Thymus (tissue), 11 donors: ENCODE results near the gene ARSG. TPM values are rescaled to one million over a fixed set of nuclear protein-coding genes. Genes with fewer than 3 reads are reported as not detected.
"Not testable (repeated sequence)": the region's sequence is repeated elsewhere in the genome, so short reads cannot be mapped to it uniquely, and the experiment has no call there.

Experiments
- DNase-seq, 9 donors: peaks; one replicate each; pipeline ENCODE4 v3.0.0-alpha.2; 2013; ENCODE audit warnings: low spot score in 9 of 9, low read depth in 6 of 9, missing footprints in 1 of 9
- H3K27ac ChIP-seq, 2 donors: one replicate each; pipeline ENCODE4 v1.5.1; 2013; ENCODE audit warnings: control low read depth in 1 of 2, low read depth in 1 of 2, low read length in 1 of 2, mild to moderate bottlenecking in 1 of 2, moderate library complexity in 1 of 2
- H3K27me3 ChIP-seq, 2 donors: one replicate each; pipeline ENCODE4 v1.5.1; 2013; ENCODE audit warnings: low read length in 1 of 2; ENCODE audit not compliant: control insufficient read depth in 2 of 2, insufficient read depth in 1 of 2
- H3K36me3 ChIP-seq, 2 donors: one replicate each; pipeline ENCODE4 v1.5.1; 2013; ENCODE audit warnings: low read length in 1 of 2, mild to moderate bottlenecking in 1 of 2, moderate library complexity in 1 of 2; ENCODE audit not compliant: control insufficient read depth in 2 of 2, insufficient read depth in 2 of 2
- H3K4me1 ChIP-seq, 2 donors: one replicate each; pipeline ENCODE4 v1.5.1; 2013; ENCODE audit warnings: low read length in 2 of 2; ENCODE audit not compliant: control insufficient read depth in 2 of 2, insufficient read depth in 2 of 2
- H3K4me3 ChIP-seq, 2 donors: one replicate each; pipeline ENCODE4 v1.5.1; 2013; ENCODE audit warnings: low read length in 2 of 2, control low read depth in 1 of 2, mild to moderate bottlenecking in 1 of 2
- H3K9me3 ChIP-seq, 2 donors: one replicate each; pipeline ENCODE4 v1.5.1; 2013; ENCODE audit warnings: low read length in 1 of 2, mild to moderate bottlenecking in 1 of 2; ENCODE audit not compliant: control insufficient read depth in 2 of 2, insufficient read depth in 1 of 2
- WGBS: extraction: QIAGEN DNeasy Blood & Tissue Kit; methylation state at CpG from one replicate; pipeline ENCODE4 v1.1.7; 2013; 5-methylcytosine and 5-hydroxymethylcytosine counted together
- polyA plus RNA-seq: library from polyadenylated mRNA; stranded (reverse); fragments of 200-250 nt; gene quantifications from one replicate; pipeline ENCODE4 v1.2.3, GENCODE V29; 2013
- total RNA-seq: library from RNA; stranded (reverse); fragments of 120-200 nt; gene quantifications from one replicate; pipeline ENCODE4 v1.2.4, GENCODE V29; 2013
- donor health status: healthy.

The ARSG gene
- total and polyA plus RNA-seq, 2 donors = 2.6 to 5.2 TPM

GRCh38 chr17:68307443-68307842 is 16.1 kb downstream of the ARSG start:
- Histone ChIP-seq H3K36me3 (no peaks in the 10 kb centered on the region), H3K9me3 (no peaks in the 10 kb centered on the region), H3K27me3 (no peaks in the 10 kb centered on the region), H3K27ac (no peak overlapping the region), H3K4me1 (peaks cover 10 to 30% of the 10 kb centered on the region in 2 donors), H3K4me3 (no peak overlapping the region)
- WGBS = 99% methylated on average over 8 of the region's 8 CpGs
- no peak for DNase-seq

DNA sequence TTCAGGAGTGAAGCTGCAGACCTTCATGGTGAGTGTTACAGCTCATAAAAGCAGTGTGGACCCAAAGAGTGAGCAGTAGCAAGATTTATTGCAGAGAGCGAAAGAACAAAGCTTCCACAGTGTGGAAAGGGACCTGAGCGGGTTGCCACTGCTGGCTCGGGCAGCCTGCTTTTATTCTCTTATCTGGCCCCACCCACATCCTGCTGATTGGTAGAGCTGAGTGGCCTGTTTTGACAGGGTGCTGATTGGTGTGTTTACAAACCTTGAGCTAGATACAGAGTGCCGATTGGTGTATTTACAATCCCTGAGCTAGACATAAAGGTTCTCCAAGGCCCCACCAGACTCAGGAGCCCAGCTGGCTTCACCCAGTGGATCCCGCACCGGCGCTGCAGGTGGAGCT is 17.2 kb downstream of the ARSG start:
- H3K36me3 ChIP-seq, H3K4me3 ChIP-seq, H3K27ac ChIP-seq, DNase-seq, H3K9me3 ChIP-seq, H3K27me3 ChIP-seq: not testable (repeated sequence)
- 97% methylated on average over 7 of the region's 7 CpGs for WGBS
- H3K4me1 ChIP-seq = peaks cover 10 to 34% of the 10 kb centered on the region in 2 donors

GRCh38 chr17:68309066-68309670 is 17.9 kb downstream of the ARSG start:
- not testable (repeated sequence) for H3K36me3 ChIP-seq, H3K27me3 ChIP-seq, DNase-seq

GRCh38 chr17:68310152-68310551 is 18.9 kb downstream of the ARSG start:
- peak in 2 of 9 donors; percentile 45 to 68 for DNase-seq
- Histone ChIP-seq H3K27me3 (no peaks in the 10 kb centered on the region), H3K4me3 (no peak overlapping the region), H3K36me3 (no peaks in the 10 kb centered on the region), H3K27ac (no peak overlapping the region), H3K9me3 (no peaks in the 10 kb centered on the region), H3K4me1 (peaks cover 10 to 34% of the 10 kb centered on the region in 2 donors)
- 71% methylated on average over 8 of the region's 8 CpGs for WGBS

More at GRCh38 chr17:68309066-68309670, 17.9 kb downstream of the ARSG start:
- not testable (repeated sequence) for H3K27ac ChIP-seq, H3K4me3 ChIP-seq, H3K9me3 ChIP-seq
- WGBS = 97% methylated on average over 28 of the region's 28 CpGs
- H3K4me1 ChIP-seq = peaks cover 10 to 34% of the 10 kb centered on the region in 2 donors

- 84% methylated on average over 8 of the region's 8 CpGs for WGBS
- H3K27ac ChIP-seq = no peak overlapping the region
- H3K4me3 ChIP-seq = no peak overlapping the region
- peaks cover 0 to 2% of the 10 kb centered on the region in 2 donors for H3K27me3 ChIP-seq
- H3K4me1 ChIP-seq = peaks cover 3 to 32% of the 10 kb centered on the region in 2 donors
- DNase-seq = no peak
- H3K36me3 ChIP-seq = no peaks in the 10 kb centered on the region
- no peaks in the 10 kb centered on the region for H3K9me3 ChIP-seq
Observed at GRCh38 chr17:68314916-68315535, 23.7 kb downstream of the ARSG start.

DNA sequence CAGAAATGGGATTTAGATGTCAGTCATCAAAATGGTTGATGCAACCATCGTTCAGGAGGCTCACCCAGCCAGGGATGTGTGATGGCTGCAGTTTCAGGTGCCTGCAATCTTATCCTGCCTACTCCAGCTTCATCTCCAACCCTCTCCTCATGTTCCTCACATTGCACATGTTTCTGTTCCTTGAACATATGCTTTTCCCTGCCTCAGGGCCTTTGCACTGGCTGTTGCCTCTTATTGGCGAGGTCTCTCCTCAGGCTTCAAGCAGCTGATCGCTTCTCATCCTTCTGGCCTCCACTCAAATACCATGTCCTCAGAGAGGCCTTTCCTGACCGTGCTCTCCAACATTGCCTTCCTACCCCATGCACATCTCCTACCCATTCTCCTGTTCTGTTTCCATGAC is 24.6 kb downstream of the ARSG start:
- Histone ChIP-seq H3K4me1 (peaks cover 0 to 23% of the 10 kb centered on the region in 2 donors), H3K27ac (no peak overlapping the region)

DNA sequence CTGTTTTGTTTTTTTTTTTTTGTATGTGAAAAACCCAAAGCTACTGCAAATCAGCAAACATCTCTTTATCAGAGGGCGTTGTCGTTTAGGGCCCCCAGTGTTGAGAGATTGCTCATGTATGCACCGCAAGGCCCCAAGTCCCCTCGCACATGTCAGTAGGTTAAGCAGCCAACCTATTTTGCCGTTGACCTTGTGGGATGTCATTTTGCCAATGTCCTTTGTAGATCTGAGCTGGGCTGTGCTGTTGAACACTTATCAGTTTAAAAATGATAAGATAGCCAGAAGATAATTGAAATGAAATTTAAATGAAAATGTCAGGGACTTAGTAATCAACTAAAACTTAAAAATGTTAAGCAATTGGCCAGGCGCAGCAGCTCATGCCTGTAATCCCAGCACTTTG is 26.2 kb downstream of the ARSG start:
- Histone ChIP-seq H3K36me3 (no peaks in the 10 kb centered on the region), H3K4me3 (no peak overlapping the region), H3K27ac (no peak overlapping the region), H3K27me3 (peaks cover 0 to 2% of the 10 kb centered on the region in 2 donors), H3K4me1 (peaks cover 0 to 20% of the 10 kb centered on the region in 2 donors), H3K9me3 (no peaks in the 10 kb centered on the region)
- no peak for DNase-seq
- WGBS = 86% methylated on average over 6 of the region's 6 CpGs

More for the DNA sequence above, 24.6 kb downstream of the ARSG start:
- Histone ChIP-seq H3K36me3 (no peaks in the 10 kb centered on the region), H3K27me3 (peaks cover 0 to 2% of the 10 kb centered on the region in 2 donors), H3K4me3 (no peak overlapping the region), H3K9me3 (no peaks in the 10 kb centered on the region)
- DNase-seq = no peak
- 98% methylated on average over 4 of the region's 4 CpGs for WGBS

GRCh38 chr17:68318103-68318991 is 27.1 kb downstream of the ARSG start:
- 96% methylated on average over 8 of the region's 8 CpGs for WGBS
- H3K4me1 ChIP-seq = peaks cover 0 to 17% of the 10 kb centered on the region in 2 donors
- H3K27ac ChIP-seq = no peak overlapping the region
- H3K4me3 ChIP-seq = no peak overlapping the region
- no peak for DNase-seq
- no peaks in the 10 kb centered on the region for H3K36me3 ChIP-seq
- H3K9me3 ChIP-seq = no peaks in the 10 kb centered on the region
- peaks cover 0 to 2% of the 10 kb centered on the region in 2 donors for H3K27me3 ChIP-seq
